Stomach smooth muscle (tissue), 2 donors: ENCODE measurements around the gene SRGAP1.

ENCODE experiments used
- H3K27ac ChIP-seq: one replicate; pipeline ENCODE4 v1.7.0; 2013; ENCODE audit warnings: mild to moderate bottlenecking, low read length, inconsistent platforms
- H3K27me3 ChIP-seq, 2 donors: one replicate each; pipeline ENCODE4 v1.7.0; 2013; ENCODE audit warnings: low read length in 2 of 2; ENCODE audit not compliant: insufficient read depth in 2 of 2, control insufficient read depth in 1 of 2
- H3K36me3 ChIP-seq, 2 donors: one replicate each; pipeline ENCODE4 v1.7.0; 2013; ENCODE audit warnings: low read length in 2 of 2; ENCODE audit not compliant: control insufficient read depth in 2 of 2, insufficient read depth in 2 of 2
- H3K4me1 ChIP-seq: one replicate; pipeline ENCODE4 v1.7.0; 2013; ENCODE audit warnings: low read length; ENCODE audit not compliant: control insufficient read depth, insufficient read depth
- H3K4me3 ChIP-seq, 2 donors: one replicate each; pipeline ENCODE4 v1.7.0; 2013; ENCODE audit warnings: low read length in 2 of 2
- H3K9ac ChIP-seq, 2 donors: one replicate each; pipeline ENCODE4 v1.7.0; 2013; ENCODE audit warnings: low read length in 2 of 2, mild to moderate bottlenecking in 1 of 2
- H3K9me3 ChIP-seq, 2 donors: one replicate each; pipeline ENCODE4 v1.7.0; 2013; ENCODE audit warnings: low read length in 2 of 2; ENCODE audit not compliant: control insufficient read depth in 2 of 2
- donor health status: healthy.
- donor health status: Pancreatic carcinoma.

The SRGAP1 gene

GRCh38 chr12:63918800-63919300 is 74.3 kb downstream of the SRGAP1 start:
- H3K36me3 ChIP-seq, result no peaks in the 10 kb centered on the region
- H3K4me3 ChIP-seq, result no peak overlapping the region
- no peak overlapping the region for H3K9ac ChIP-seq
- no peak overlapping the region for H3K27ac ChIP-seq
- H3K27me3 ChIP-seq, result no peaks in the 10 kb centered on the region
- peaks cover 8% of the 10 kb centered on the region for H3K4me1 ChIP-seq
- H3K9me3 ChIP-seq, result no peaks in the 10 kb centered on the region

GRCh38 chr12:63919756-63920155 is 75.3 kb downstream of the SRGAP1 start:
- H3K27me3 ChIP-seq, result no peaks in the 10 kb centered on the region
- no peaks in the 10 kb centered on the region for H3K36me3 ChIP-seq
- no peak overlapping the region for H3K9ac ChIP-seq
- H3K4me3 ChIP-seq, result no peak overlapping the region
- H3K4me1 ChIP-seq, result peaks cover 8% of the 10 kb centered on the region
- H3K27ac ChIP-seq, result no peak overlapping the region
- H3K9me3 ChIP-seq, result no peaks in the 10 kb centered on the region

- Histone ChIP-seq H3K27ac (no peak overlapping the region), H3K27me3 (no peaks in the 10 kb centered on the region), H3K9me3 (no peaks in the 10 kb centered on the region), H3K4me3 (no peak overlapping the region), H3K9ac (no peak overlapping the region), H3K4me1 (peaks cover 7% of the 10 kb centered on the region), H3K36me3 (no peaks in the 10 kb centered on the region)
These were observed 76.7 kb downstream of the SRGAP1 start for GRCh38 chr12:63921157-63921556.

GRCh38 chr12:63922474-63922873 is 78.0 kb downstream of the SRGAP1 start:
- peaks cover 2% of the 10 kb centered on the region for H3K4me1 ChIP-seq
- no peak overlapping the region for H3K4me3 ChIP-seq
- no peaks in the 10 kb centered on the region for H3K27me3 ChIP-seq
- H3K9ac ChIP-seq, result no peak overlapping the region
- no peaks in the 10 kb centered on the region for H3K9me3 ChIP-seq
- no peaks in the 10 kb centered on the region for H3K36me3 ChIP-seq
- no peak overlapping the region for H3K27ac ChIP-seq

GRCh38 chr12:63924781-63925180 is 80.3 kb downstream of the SRGAP1 start:
- Histone ChIP-seq H3K36me3 (no peaks in the 10 kb centered on the region), H3K4me1 (no peaks in the 10 kb centered on the region), H3K9ac (no peak overlapping the region), H3K27ac (no peak overlapping the region), H3K27me3 (no peaks in the 10 kb centered on the region), H3K9me3 (no peaks in the 10 kb centered on the region), H3K4me3 (no peak overlapping the region)

- Histone ChIP-seq H3K36me3 (no peaks in the 10 kb centered on the region), H3K4me3 (no peak overlapping the region), H3K27ac (no peak overlapping the region), H3K9me3 (no peaks in the 10 kb centered on the region), H3K27me3 (no peaks in the 10 kb centered on the region), H3K9ac (no peak overlapping the region), H3K4me1 (no peaks in the 10 kb centered on the region)
These were observed 83.0 kb downstream of the SRGAP1 start for GRCh38 chr12:63927511-63927910.

- H3K9ac ChIP-seq, result no peak overlapping the region
These were observed 83.8 kb downstream of the SRGAP1 start for GRCh38 chr12:63928305-63928704.

GRCh38 chr12:63929426-63929825 is 84.9 kb downstream of the SRGAP1 start:
- Histone ChIP-seq H3K4me1 (no peaks in the 10 kb centered on the region), H3K27ac (no peak overlapping the region), H3K36me3 (no peaks in the 10 kb centered on the region), H3K27me3 (no peaks in the 10 kb centered on the region), H3K9ac (no peak overlapping the region), H3K4me3 (no peak overlapping the region), H3K9me3 (no peaks in the 10 kb centered on the region)

More at GRCh38 chr12:63928305-63928704, 83.8 kb downstream of the SRGAP1 start:
- Histone ChIP-seq H3K27ac (no peak overlapping the region), H3K27me3 (no peaks in the 10 kb centered on the region), H3K9me3 (no peaks in the 10 kb centered on the region), H3K36me3 (no peaks in the 10 kb centered on the region), H3K4me1 (no peaks in the 10 kb centered on the region), H3K4me3 (no peak overlapping the region)

GRCh38 chr12:63930971-63931370 is 86.5 kb downstream of the SRGAP1 start:
- no peaks in the 10 kb centered on the region for H3K4me1 ChIP-seq

GRCh38 chr12:63931703-63932102 is 87.2 kb downstream of the SRGAP1 start:
- H3K4me3 ChIP-seq, result no peak overlapping the region
- no peaks in the 10 kb centered on the region for H3K4me1 ChIP-seq
- no peaks in the 10 kb centered on the region for H3K9me3 ChIP-seq
- no peaks in the 10 kb centered on the region for H3K27me3 ChIP-seq
- H3K36me3 ChIP-seq, result no peaks in the 10 kb centered on the region
- H3K27ac ChIP-seq, result no peak overlapping the region
- no peak overlapping the region for H3K9ac ChIP-seq

More at GRCh38 chr12:63930971-63931370, 86.5 kb downstream of the SRGAP1 start:
- Histone ChIP-seq H3K27ac (no peak overlapping the region), H3K9ac (no peak overlapping the region), H3K9me3 (no peaks in the 10 kb centered on the region), H3K36me3 (no peaks in the 10 kb centered on the region), H3K4me3 (no peak overlapping the region), H3K27me3 (no peaks in the 10 kb centered on the region)

GRCh38 chr12:63934936-63935335 is 90.4 kb downstream of the SRGAP1 start:
- H3K27ac ChIP-seq, result no peak overlapping the region
- H3K27me3 ChIP-seq, result no peaks in the 10 kb centered on the region
- no peaks in the 10 kb centered on the region for H3K4me1 ChIP-seq
- H3K4me3 ChIP-seq, result no peak overlapping the region
- no peak overlapping the region for H3K9ac ChIP-seq
- H3K9me3 ChIP-seq, result no peaks in the 10 kb centered on the region
- no peaks in the 10 kb centered on the region for H3K36me3 ChIP-seq
